ENCODE measurements around the gene SSH3. TPM values are rescaled to one million over a fixed set of nuclear protein-coding genes. Genes with fewer than 3 reads are reported as not detected.
A peak's percentile ranks its signal among the peaks of the same experiment; 100 is the strongest.

SSH3 gene
- total and polyA plus RNA-seq, 2 of the 4 experiments (the other 2 are of a cell fraction): 7.3 to 26.7 TPM

GRCh38 chr11:67268081-67268961, 35.0 kb upstream of the SSH3 start:
- Histone ChIP-seq H2BK15ac (ENCODE audit: low read depth, low read length) (no peak overlapping the region), H2AK5ac (ENCODE audit: low read depth, low read length) (peak overlapping the region; percentile 33; the same call in 1 of the 2 replicates), H4K8ac (ENCODE audit: low read depth in 2 of 2, low read length in 2 of 2) (no peak overlapping the region), H2BK20ac (ENCODE audit: low read depth, low read length) (no peak overlapping the region), H3K4ac (ENCODE audit: low read depth, low read length) (no peak overlapping the region), H3K9me1 (ENCODE audit: insufficient read depth, low read length) (peaks cover 36% of the 10 kb centered on the region), H3K4me2 (ENCODE audit: low read depth, low read length) (peak overlapping the region; percentile 87; the same call in 1 of the 2 replicates), H3K27ac (ENCODE audit: insufficient read depth, low read length) (no peak overlapping the region), H3K9me3 (ENCODE audit: control insufficient read depth, insufficient read depth, low read length) (no peaks in the 10 kb centered on the region), H3K9ac (ENCODE audit: low read depth, low read length) (0 out of 2 replicates have a peak overlapping the region, but pooled peaks have one; percentile 2), H3K4me3 (ENCODE audit: insufficient read depth, low read depth, low read length) (no peak overlapping the region), H3K14ac (replicated peaks; ENCODE audit: low read depth, low read length) (no peak overlapping the region), H4K20me1 (ENCODE audit: insufficient read depth, low read length) (peaks cover 44% of the 10 kb centered on the region), H3K36me3 (ENCODE audit: control insufficient read depth, insufficient read depth, low read length) (peaks cover 10% of the 10 kb centered on the region; the same call in 1 of the 2 replicates), H3K79me1 (ENCODE audit: low read depth in 1 of 2, low read length in 2 of 2) (peaks cover 18 to 71% of the 10 kb centered on the region in 2 experiments; a peak in 3 of 4 replicates), H2AK9ac (replicated peaks; ENCODE audit: low read depth, low read length, poor library complexity) (peak overlapping the region; percentile 98), H4K5ac (ENCODE audit: low read depth, low read length) (no peak overlapping the region), H3K23ac (ENCODE audit: low read depth, low read length) (no peak overlapping the region; the same call in 1 of the 2 replicates), H2BK120ac (ENCODE audit: low read depth, low read length) (no peak overlapping the region), H3K4me1 (ENCODE audit: control insufficient read depth, insufficient read depth, low read length) (peaks cover 33% of the 10 kb centered on the region), H2AFZ (replicated peaks; ENCODE audit: low read length, poor library complexity) (no peak overlapping the region), H3K18ac (ENCODE audit: low read depth, low read length) (no peak overlapping the region), H4K91ac (ENCODE audit: insufficient read depth, low read depth, low read length) (no peak overlapping the region), H2BK5ac (ENCODE audit: low read depth, low read length, poor library complexity, severe bottlenecking) (no peak overlapping the region), H3K56ac (ENCODE audit: extremely low read depth, insufficient read depth, low read length) (no peak overlapping the region), H3K27me3 (ENCODE audit: control insufficient read depth, insufficient read depth, low read length) (no peaks in the 10 kb centered on the region)
- no peak for ATAC-seq (ENCODE audit: low read depth)
- in situ Hi-C loops (cut with MboI; ENCODE audit: low sequenced_read_pairs): no loop called here
- intact Hi-C loops (cut with micrococcal nuclease): no loop called here
- dilution Hi-C loops (cut with HindIII; ENCODE audit: low sequenced_read_pairs, unreplicated experiment): no loop called here
- no peak for TF ChIP-seq CHD1 (IDR thresholded peaks at IDR 0.05; ENCODE audit: low read depth, low read length)
- POLR2A ChIA-PET (ENCODE audit: unreplicated experiment): no interaction called here
- CTCF ChIA-PET: interaction anchor here (3.1 kb wide), 1 partner anchor 49 kb away, joined by 10 read pairs; no protein-coding TSS in a partner anchor
- WGBS, 2 experiments (ENCODE audit: extremely low coverage in 2 of 2, insufficient read length in 1 of 2): 60% methylated on average over 7 of the region's 21 CpGs; no CpG with 5 or more reads in 1 of the 2 experiments
- no TSS peak for BruUV-seq (replicated peaks)
- DNase-seq: no peak
